Right lobe of liver (tissue), 6 donors: ENCODE measurements around the gene NOTCH4. TPM values are rescaled to one million over a fixed set of nuclear protein-coding genes. Genes with fewer than 3 reads are reported as not detected.

Experiments
- ATAC-seq, 4 donors: fragments of 200-7000 bp; cut with Tn5 transposase; one replicate each; pipeline ENCODE4 v1.9.1; 2020; ENCODE audit warnings: mild to moderate bottlenecking in 4 of 4, moderate library complexity in 4 of 4
- DNase-seq, 3 donors: peaks; one replicate each; pipeline ENCODE4 v3.0.0-alpha.2; 2020
- H3K27ac ChIP-seq, 3 donors: fragments of 200-600 bp; one replicate each; pipeline ENCODE4 v1.8.0; 2022
- H3K27me3 ChIP-seq, 2 donors: fragments of 200-600 bp; one replicate each; pipeline ENCODE4 v1.8.0; 2022
- H3K36me3 ChIP-seq, 4 donors: fragments of 200-600 bp; sonication (generic) in 1 of 4; one replicate each; pipeline versions ENCODE4 v1.5.1 to v1.8.0; 2017 to 2022; ENCODE audit warnings: control low read depth in 1 of 4
- H3K4me1 ChIP-seq, 4 donors: fragments of 200-600 bp; sonication (generic) in 1 of 4; one replicate each; pipeline versions ENCODE4 v1.5.1 to v1.8.0; 2017 to 2022; ENCODE audit warnings: control low read depth in 1 of 4
- H3K4me3 ChIP-seq, 3 donors: fragments of 200-600 bp; one replicate each; pipeline ENCODE4 v1.8.0; 2022
- H3K9me3 ChIP-seq, 4 donors: fragments of 200-600 bp; sonication (generic) in 1 of 4; one replicate each; pipeline versions ENCODE4 v1.5.1 to v1.8.0; 2017 to 2022; ENCODE audit warnings: control low read depth in 1 of 4
- POLR2A ChIP-seq: fragments of 450-650 bp; IDR thresholded peaks from one replicate; pipeline ENCODE4 v1.6.1; 2017; ENCODE audit warnings: antibody characterized with exemption, mild to moderate bottlenecking
- WGBS: methylation state at CpG from one replicate; pipeline ENCODE4 v1.1.6; 2018; ENCODE audit warnings: low coverage, low lambda C conversion rate; ENCODE audit not compliant: insufficient coverage; ENCODE audit errors: missing lambda C conversion rate; 5-methylcytosine and 5-hydroxymethylcytosine counted together
- intact Hi-C, 2 donors: fragments of 100-400 bp; cut with DNase I; formaldehyde crosslinking; loops; one replicate each; pipeline versions ENCODE4 v1.11.2 to v1.14.1; 2022
- total RNA-seq, 6 experiments: library from RNA; depleted of rRNA in 2 of 6; stranded (reverse); fragments of >200 nt in 2 of 6; fragmentation: NEBNext Ultra II Directional in 3 of 6; extraction: Animal tissue kit (Norgen Biotek cat#: 25700) in 3 of 6; gene quantifications; one replicate each; pipeline versions ENCODE4 v1.1.0 to v1.2.4, GENCODE V29; 2016 to 2023
- TF ChIP-seq, protein P1 (sequence below), 4 donors: fragments of 200-600 bp in 3 of 4; fragments of 450-650 bp in 1 of 4; IDR thresholded peaks; one replicate each; pipeline versions ENCODE4 v1.5.1 to v1.8.0; 2016 to 2022; ENCODE audit warnings: antibody characterized with exemption in 4 of 4, mild to moderate bottlenecking in 2 of 4
- donor health status: DM: no; HTN: yes; CAD: no.
- donor health status: DM: no; HTN: no; CAD: no.
- donor health status: DM: no; HTN: no; CAD: no.
- donor health status: DM: no; HTN: yes; CAD: no.
- donor health status: DM: no; HTN: yes; CAD: no.

NOTCH4 gene
- total RNA-seq, 6 experiments from 2014 or later, result 6.6 to 16.5 (median 8.9) TPM

DNA sequence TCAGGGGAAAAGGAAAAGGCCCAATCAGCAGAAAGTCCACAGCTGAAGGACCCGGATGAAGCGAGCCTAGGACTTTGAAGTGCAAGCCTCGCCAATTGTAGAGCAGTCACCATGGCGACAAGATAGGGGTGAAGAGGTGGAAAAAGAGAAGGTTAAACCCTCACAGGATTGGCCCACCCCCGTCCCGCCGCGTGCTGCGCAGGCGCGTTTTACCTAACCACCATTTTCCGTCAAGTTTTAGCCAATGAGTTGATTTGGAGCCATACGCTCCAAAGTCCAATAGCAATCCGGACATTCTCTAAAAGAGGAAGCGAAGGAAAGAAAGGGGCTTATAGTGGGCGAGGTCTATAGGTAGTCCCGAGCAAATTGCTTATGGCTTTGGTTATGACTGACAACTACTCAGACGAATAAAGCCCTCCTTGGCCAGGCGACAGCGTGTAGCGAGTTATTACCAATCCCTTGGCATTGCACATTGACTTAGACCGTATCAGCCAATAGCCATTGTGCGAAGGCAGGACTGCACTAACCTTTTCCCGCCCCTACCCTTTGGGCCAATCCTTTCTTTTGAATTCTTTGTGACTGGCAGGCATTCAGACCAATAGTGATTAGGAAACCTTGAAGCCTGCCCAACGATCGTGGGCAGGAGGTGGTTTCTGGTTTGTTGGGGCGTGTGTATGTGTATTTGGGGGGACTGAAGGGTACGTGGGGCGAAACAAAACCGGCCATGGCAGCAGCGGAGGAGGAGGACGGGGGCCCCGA lies 45.9 kb downstream of the NOTCH4 start, which contains the start of gene RNF5:
Gene RNF5 (plus strand): TSS at position 618 of the 759 bp plus-strand sequence. CDS start 107 bp downstream, at position 725.
- Histone ChIP-seq H3K36me3 (peaks cover 0 to 3% (median 0%) of the 10 kb centered on the region in 4 donors), H3K9me3 (no peaks in the 10 kb centered on the region), H3K4me1 (peaks cover 0 to 32% (median 9%) of the 10 kb centered on the region in 4 donors), H3K4me3 (peak within 1 kb of the TSS; percentile 54 to 87 (median 85)), H3K27ac (peak within 1 kb of the TSS; percentile 73 to 97 (median 82)), H3K27me3 (no peaks in the 10 kb centered on the region)
- ATAC-seq (peak; percentile 71 to 87 (median 82)), DNase-seq (peak; percentile 93 to 97 (median 95))
- TF ChIP-seq, protein P1, sequence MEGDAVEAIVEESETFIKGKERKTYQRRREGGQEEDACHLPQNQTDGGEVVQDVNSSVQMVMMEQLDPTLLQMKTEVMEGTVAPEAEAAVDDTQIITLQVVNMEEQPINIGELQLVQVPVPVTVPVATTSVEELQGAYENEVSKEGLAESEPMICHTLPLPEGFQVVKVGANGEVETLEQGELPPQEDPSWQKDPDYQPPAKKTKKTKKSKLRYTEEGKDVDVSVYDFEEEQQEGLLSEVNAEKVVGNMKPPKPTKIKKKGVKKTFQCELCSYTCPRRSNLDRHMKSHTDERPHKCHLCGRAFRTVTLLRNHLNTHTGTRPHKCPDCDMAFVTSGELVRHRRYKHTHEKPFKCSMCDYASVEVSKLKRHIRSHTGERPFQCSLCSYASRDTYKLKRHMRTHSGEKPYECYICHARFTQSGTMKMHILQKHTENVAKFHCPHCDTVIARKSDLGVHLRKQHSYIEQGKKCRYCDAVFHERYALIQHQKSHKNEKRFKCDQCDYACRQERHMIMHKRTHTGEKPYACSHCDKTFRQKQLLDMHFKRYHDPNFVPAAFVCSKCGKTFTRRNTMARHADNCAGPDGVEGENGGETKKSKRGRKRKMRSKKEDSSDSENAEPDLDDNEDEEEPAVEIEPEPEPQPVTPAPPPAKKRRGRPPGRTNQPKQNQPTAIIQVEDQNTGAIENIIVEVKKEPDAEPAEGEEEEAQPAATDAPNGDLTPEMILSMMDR (IDR thresholded peaks at IDR 0.05), result no peak
- TF ChIP-seq POLR2A, result peak; percentile 31
- intact Hi-C loops, result no loop called here
- under 1% methylated on average over 32 of the region's 33 CpGs for WGBS

DNA sequence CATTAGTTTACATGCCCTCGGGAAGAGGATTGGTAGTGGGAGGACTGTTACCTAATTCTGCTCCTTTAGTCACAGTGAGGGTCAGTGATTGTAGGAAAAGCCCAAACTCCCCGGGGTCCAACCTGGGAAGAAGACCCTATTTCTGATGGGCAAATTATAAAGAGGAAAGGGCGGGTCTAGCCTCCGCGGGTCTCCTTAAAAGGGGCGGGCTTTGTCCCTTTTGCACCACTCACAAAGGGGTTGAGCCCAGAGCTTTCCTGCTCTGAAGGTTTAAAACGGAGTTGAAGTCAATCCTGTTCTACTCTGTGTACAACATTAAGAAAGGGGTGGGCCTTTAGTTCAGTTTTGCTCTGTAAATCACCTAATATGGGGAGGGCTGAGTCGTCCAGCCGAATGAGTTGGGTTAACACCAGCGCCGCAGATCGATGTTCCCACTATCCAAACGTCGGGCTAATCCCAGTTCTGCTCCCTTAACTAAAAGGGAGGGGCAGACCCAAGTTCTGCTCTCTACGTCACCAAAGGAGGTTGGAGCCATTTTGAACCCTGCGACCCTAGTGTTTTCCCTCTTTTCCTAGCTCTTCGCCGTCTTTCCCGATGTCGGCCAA lies 46.6 kb downstream of the NOTCH4 start:
- Histone ChIP-seq H3K9me3 (no peaks in the 10 kb centered on the region), H3K36me3 (peaks cover 0 to 3% (median 0%) of the 10 kb centered on the region in 4 donors), H3K4me3 (peak overlapping the region; percentile 19 to 87 (median 85)), H3K27ac (peak overlapping the region; percentile 73 to 97 (median 82)), H3K4me1 (peaks cover 0 to 32% (median 9%) of the 10 kb centered on the region in 4 donors), H3K27me3 (no peaks in the 10 kb centered on the region)
- TF ChIP-seq, protein P1 (IDR thresholded peaks at IDR 0.05), result no peak
- TF ChIP-seq POLR2A, result peak; percentile 35
- intact Hi-C loops, result no loop called here
- DNase-seq, result no peak
- 0% methylated on average over 19 of the region's 20 CpGs for WGBS
- peak in 2 of 4 donors; percentile 1 to 3 for ATAC-seq

DNA sequence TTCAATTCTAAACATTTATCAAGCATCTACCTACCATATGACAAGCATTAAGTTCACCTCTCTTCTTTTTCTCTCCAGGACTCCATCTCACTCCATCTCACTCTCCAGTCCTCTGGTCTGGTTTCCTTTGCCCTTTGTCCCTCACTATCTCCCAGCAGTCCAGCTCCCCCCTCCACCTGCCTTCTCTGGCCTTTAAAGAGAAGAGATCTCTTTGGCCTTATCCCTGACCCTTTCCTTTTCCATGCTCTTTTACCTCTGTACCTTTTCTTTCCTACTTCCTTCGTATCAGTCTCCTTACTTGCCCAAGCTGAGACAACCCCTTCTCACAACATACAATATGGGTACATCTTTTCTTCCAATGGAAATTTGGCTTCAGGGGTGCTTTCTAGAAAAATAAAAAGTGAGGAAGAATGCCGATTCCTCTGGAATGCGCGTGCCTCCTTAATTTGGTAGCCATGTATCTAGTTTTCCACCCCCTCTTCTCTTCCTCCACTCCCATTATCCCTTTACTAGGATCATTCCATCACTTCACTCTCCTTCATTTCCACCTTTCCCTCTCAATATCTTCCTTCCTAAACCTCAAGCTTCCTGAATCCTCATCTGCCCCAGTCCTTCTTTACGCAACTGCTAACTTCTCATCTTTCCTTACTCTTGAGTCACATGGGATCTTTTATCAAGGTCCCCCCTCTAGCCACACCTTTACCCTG lies 47.2 kb downstream of the NOTCH4 start:
- 23% methylated on average over 5 of the region's 5 CpGs for WGBS
- intact Hi-C loops, result no loop called here
- TF ChIP-seq POLR2A, result no peak
- TF ChIP-seq, protein P1 (IDR thresholded peaks at IDR 0.05), result no peak
- Histone ChIP-seq H3K4me1 (peaks cover 0 to 32% (median 9%) of the 10 kb centered on the region in 4 donors), H3K36me3 (peaks cover 0 to 3% (median 0%) of the 10 kb centered on the region in 4 donors), H3K4me3 (peak overlapping the region; percentile 85 to 89 (median 87)), H3K27me3 (no peaks in the 10 kb centered on the region), H3K27ac (peak overlapping the region; percentile 73 to 97 (median 82)), H3K9me3 (no peaks in the 10 kb centered on the region)
- no peak for DNase-seq
- ATAC-seq, result no peak

DNA sequence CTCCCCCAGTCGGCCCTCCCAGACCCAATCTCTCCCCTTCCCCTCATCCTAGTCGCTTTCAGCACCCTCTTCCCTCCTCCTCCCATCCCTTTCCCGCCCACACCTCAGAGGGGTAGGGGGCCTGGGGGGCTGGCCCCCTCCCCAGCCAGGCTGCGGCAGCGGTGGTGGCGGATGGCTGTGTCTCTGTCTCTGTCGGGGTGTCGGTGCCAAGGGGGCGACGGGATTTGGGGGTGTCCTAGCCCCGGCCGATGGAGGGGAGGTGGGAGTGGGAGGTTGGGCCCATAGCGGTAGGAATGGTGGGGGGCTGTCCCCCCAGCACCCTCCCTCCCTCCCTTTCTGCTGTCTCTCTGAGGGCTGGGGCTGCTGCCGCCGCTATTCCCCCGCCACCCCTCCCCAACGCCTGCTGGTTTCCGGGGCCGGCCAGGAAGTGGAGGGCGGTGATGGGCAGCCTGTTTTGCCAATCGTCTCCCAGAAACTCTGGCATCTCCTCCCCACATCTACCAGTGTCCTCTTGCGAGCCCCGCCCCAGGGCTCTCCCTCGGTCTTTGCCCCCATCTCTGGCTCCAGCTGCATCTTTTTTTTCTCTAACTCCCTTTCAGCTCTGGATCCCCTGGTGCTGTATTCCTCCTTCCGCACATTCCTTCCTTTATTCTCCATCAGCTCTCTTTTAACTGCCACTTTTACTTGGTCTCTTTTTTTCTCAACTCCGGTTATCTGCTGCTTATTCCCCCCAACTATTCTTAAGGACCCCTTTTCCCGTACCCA lies 48.0 kb downstream of the NOTCH4 start, which contains the start of gene AGPAT1:
Gene AGPAT1 (minus strand): TSS at position 374 of the 765 bp plus-strand sequence. CDS start 4,588 bp downstream, outside the sequence.
- peak; percentile 72 to 80 (median 74) for ATAC-seq
- 2% methylated on average over 24 of the region's 27 CpGs for WGBS
- TF ChIP-seq, protein P1 (IDR thresholded peaks at IDR 0.05), result no peak
- peak; percentile 59 for TF ChIP-seq POLR2A
- Histone ChIP-seq H3K36me3 (peaks cover 0 to 3% (median 0%) of the 10 kb centered on the region in 4 donors), H3K9me3 (no peaks in the 10 kb centered on the region), H3K4me1 (peaks cover 0 to 32% (median 9%) of the 10 kb centered on the region in 4 donors), H3K27me3 (no peaks in the 10 kb centered on the region), H3K27ac (peak within 1 kb of the TSS; percentile 73 to 97 (median 82)), H3K4me3 (peak within 1 kb of the TSS; percentile 85 to 89 (median 87))
- peak; percentile 97 to 99 (median 99) for DNase-seq
- intact Hi-C loops, result no loop called here
